T-cell (primary cell): Measurements from ENCODE around the gene SLC26A3. TPM values are rescaled to one million over a fixed set of nuclear protein-coding genes. Genes with fewer than 3 reads are reported as not detected.
A peak's percentile ranks its signal among the peaks of the same experiment; 100 is the strongest.

Experiments
- ATAC-seq, 4 experiments: fragments of 200-7000 bp in 3 of 4; fragments of 150-1000 bp in 1 of 4; cut with Tn5 transposase; replicated peaks in 1 of 4; 1 replicate in 3 of 4; 2 replicates in 1 of 4; pipeline ENCODE4 v1.10.0; 2021; ENCODE audit warnings: moderate library complexity in 3 of 4, mild to moderate bottlenecking in 2 of 4, moderate number of reproducible peaks in 1 of 4
- CTCF ChIA-PET, 2 donors: fragments of 300-600 bp; sonication (Branson Sonifier 250); formaldehyde crosslinking; loops; one replicate each; lab custom pipeline; 2022; ENCODE audit warnings: antibody characterized with exemption in 2 of 2; lab: Charles Lee
- POLR2A ChIA-PET, 2 donors: fragments of 300-600 bp; sonication (Branson Sonifier 250); formaldehyde crosslinking; loops; one replicate each; lab custom pipeline; 2022; ENCODE audit warnings: antibody characterized with exemption in 2 of 2; lab: Charles Lee
- DNase-seq, 35 experiments: peaks; one replicate each; pipeline versions ENCODE4 v3.0.0 to v3.0.0-alpha.2; 2013 to 2023
- H3K27ac ChIP-seq: one replicate; pipeline ENCODE4 v1.5.1; 2013; ENCODE audit warnings: low read length
- H3K27me3 ChIP-seq, 2 experiments: replicated peaks in 1 of 2; 1 replicate in 1 of 2; 2 replicates in 1 of 2; pipeline versions ENCODE4 v1.6.1 to v1.7.0; 2013; ENCODE audit warnings: low read length in 1 of 2, mixed read lengths in 1 of 2; ENCODE audit not compliant: control insufficient read depth in 2 of 2, insufficient read depth in 2 of 2; ENCODE audit errors: extremely low read depth in 1 of 2
- H3K36me3 ChIP-seq, 2 donors: 1 replicate in 1 of 2; 2 replicates in 1 of 2; pipeline versions ENCODE4 v1.6.1 to v1.7.0; 2013; ENCODE audit warnings: low read length in 1 of 2; ENCODE audit not compliant: control insufficient read depth in 2 of 2, insufficient read depth in 1 of 2; ENCODE audit errors: extremely low read depth in 1 of 2
- H3K4me1 ChIP-seq, 2 experiments: 1 replicate in 1 of 2; 2 replicates in 1 of 2; pipeline versions ENCODE4 v1.6.1 to v1.7.0; 2013; ENCODE audit warnings: low read length in 2 of 2, mixed read lengths in 1 of 2; ENCODE audit not compliant: insufficient read depth in 2 of 2, control insufficient read depth in 1 of 2; ENCODE audit errors: extremely low read depth in 1 of 2
- H3K4me3 ChIP-seq, 2 donors: 1 replicate in 1 of 2; 2 replicates in 1 of 2; pipeline versions ENCODE4 v1.5.1 to v1.7.0; 2013; ENCODE audit warnings: mild to moderate bottlenecking in 2 of 2, low read length in 1 of 2, moderate library complexity in 1 of 2; ENCODE audit not compliant: control insufficient read depth in 1 of 2; ENCODE audit errors: extremely low read depth in 1 of 2
- H3K9me3 ChIP-seq: 2 replicates; pipeline ENCODE4 v1.7.0; 2013
- H3K27ac Mint-ChIP-seq, 2 donors: one replicate each; pipeline ENCODE4 v1.8.0; 2020 to 2021; ENCODE audit warnings: mild to moderate bottlenecking in 2 of 2, mixed read lengths in 2 of 2
- H3K27me3 Mint-ChIP-seq, 2 donors: one replicate each; pipeline ENCODE4 v1.8.0; 2021 to 2022; ENCODE audit warnings: mixed read lengths in 2 of 2
- H3K36me3 Mint-ChIP-seq: one replicate; pipeline ENCODE4 v1.8.0; 2021; ENCODE audit warnings: mixed read lengths
- H3K4me1 Mint-ChIP-seq, 3 donors: one replicate each; pipeline ENCODE4 v1.8.0; 2020 to 2022; ENCODE audit warnings: mixed read lengths in 3 of 3, mild to moderate bottlenecking in 1 of 3
- H3K4me3 Mint-ChIP-seq, 3 donors: one replicate each; pipeline ENCODE4 v1.8.0; 2020 to 2022; ENCODE audit warnings: mild to moderate bottlenecking in 3 of 3, mixed read lengths in 3 of 3, moderate library complexity in 3 of 3
- H3K9me3 Mint-ChIP-seq, 3 donors: one replicate each; pipeline ENCODE4 v1.8.0; 2020 to 2022; ENCODE audit warnings: mixed read lengths in 3 of 3
- WGBS: methylation state at CpG from one replicate; pipeline ENCODE4 v1.1.5; 2013; ENCODE audit warnings: missing lambda C conversion rate; ENCODE audit not compliant: insufficient coverage; 5-methylcytosine and 5-hydroxymethylcytosine counted together
- total RNA-seq, 35 experiments: library from RNA in 6 of 35; stranded (reverse) in 6 of 35; fragments of 120-200 nt in 1 of 35; gene quantifications; one replicate each; pipeline versions ENCODE4 v1.2.1 to v1.2.4 and lab custom pipeline; 2013 to 2026

Gene SLC26A3
- total RNA-seq, 5 donors from 2014 or later (not counting 1 experiment from before 2014, with no cell fraction given), result 0.33 to 0.93 (median 0.70) TPM; not detected in 2

- Mint-ChIP-seq H3K4me1 (peaks cover 46 to 49% (median 48%) of the 10 kb centered on the region in 3 donors), H3K4me3 (peak overlapping the region; percentile 94 to 97 (median 96)), H3K9me3 (no peaks in the 10 kb centered on the region), H3K27me3 (no peaks in the 10 kb centered on the region), H3K36me3 (peaks cover 8% of the 10 kb centered on the region), H3K27ac (peak overlapping the region; percentile 100)
- under 1% methylated on average over 21 of the region's 29 CpGs for WGBS
- no peaks in the 10 kb centered on the region for H3K9me3 ChIP-seq
- peak overlapping the region; percentile 78 to 99 for H3K4me3 ChIP-seq
- peak; percentile 38 to 48 (median 44) for ATAC-seq
- peak in 2 of 35 experiments; percentile 57 to 59 for DNase-seq
- no peaks in the 10 kb centered on the region for H3K27me3 ChIP-seq
- ChIA-PET CTCF (interaction anchor here (0.6 to 4.9 kb wide), 23 partner anchors 9 to 574 kb away, joined by 3 to 75 read pairs (median 6); partner anchors contain the start of genes COG5 (in 2 of the 2), DUS4L (in 2 of the 2), DLD (in 1 of the 2) and HBP1 (in 1 of the 2)), POLR2A (interaction anchor here (0.6 to 2.5 kb wide), 12 partner anchors 9 to 1458 kb away, joined by 3 to 17 read pairs (median 4); partner anchors contain the start of genes HBP1 (in 2 of the 2), DLD (in 1 of the 2) and NAMPT (in 1 of the 2))
- peaks cover 22 to 36% of the 10 kb centered on the region in 2 experiments for H3K4me1 ChIP-seq
- peak overlapping the region; percentile 100 for H3K27ac ChIP-seq
- no peaks in the 10 kb centered on the region for H3K36me3 ChIP-seq
Measured at GRCh38 chr7:107742678-107743566, 60.1 kb downstream of the SLC26A3 start.

GRCh38 chr7:107728276-107728675 is 74.7 kb downstream of the SLC26A3 start:
- Mint-ChIP-seq H3K9me3 (no peaks in the 10 kb centered on the region), H3K27me3 (peaks cover 10 to 15% of the 10 kb centered on the region in 2 donors), H3K4me3 (no peak overlapping the region), H3K4me1 (no peaks in the 10 kb centered on the region), H3K36me3 (no peaks in the 10 kb centered on the region), H3K27ac (no peak overlapping the region)
- CTCF ChIA-PET, result interaction anchor here (0.5 to 2.7 kb wide), 7 partner anchors 8 to 579 kb away, joined by 3 to 12 read pairs (median 5); partner anchors contain the start of gene CBLL1 (in 2 of the 2)
- POLR2A ChIA-PET, result no interaction called here
- ATAC-seq (no peak), DNase-seq (no peak)
- no peaks in the 10 kb centered on the region for H3K4me1 ChIP-seq
- H3K4me3 ChIP-seq, result no peak overlapping the region
- H3K27ac ChIP-seq, result no peak overlapping the region
- H3K36me3 ChIP-seq, result no peaks in the 10 kb centered on the region
- H3K9me3 ChIP-seq, result no peaks in the 10 kb centered on the region
- peaks cover 2% of the 10 kb centered on the region in 2 experiments for H3K27me3 ChIP-seq

GRCh38 chr7:107726356-107727130 is 76.5 kb downstream of the SLC26A3 start:
- no peak for ATAC-seq
- H3K4me1 ChIP-seq, result no peaks in the 10 kb centered on the region
- Mint-ChIP-seq H3K27me3 (peaks cover 8 to 15% of the 10 kb centered on the region in 2 donors), H3K36me3 (no peaks in the 10 kb centered on the region), H3K27ac (no peak overlapping the region), H3K9me3 (no peaks in the 10 kb centered on the region), H3K4me3 (no peak overlapping the region), H3K4me1 (no peaks in the 10 kb centered on the region)
- DNase-seq, result no peak
- H3K9me3 ChIP-seq, result no peaks in the 10 kb centered on the region
- H3K27me3 ChIP-seq, result peaks cover 2% of the 10 kb centered on the region in 2 experiments
- WGBS, result no CpG with 5 or more reads among the region's 3 CpGs
- POLR2A ChIA-PET, result no interaction called here
- H3K4me3 ChIP-seq, result no peak overlapping the region
- no peak overlapping the region for H3K27ac ChIP-seq
- CTCF ChIA-PET, result interaction anchor here (0.5 to 3.5 kb wide), 9 partner anchors 16 to 579 kb away, joined by 3 to 22 read pairs (median 3); partner anchors contain the start of gene CBLL1 (in 1 of the 2)
- H3K36me3 ChIP-seq, result no peaks in the 10 kb centered on the region

GRCh38 chr7:107725138-107725740 is 77.8 kb downstream of the SLC26A3 start:
- H3K36me3 ChIP-seq, result no peaks in the 10 kb centered on the region
- ATAC-seq (peak in 2 of 4 experiments; percentile 44 to 48), DNase-seq (peak in 30 of 35 experiments; percentile 4 to 78 (median 30))
- H3K27me3 Mint-ChIP-seq, result peaks cover 8 to 15% of the 10 kb centered on the region in 2 donors
- POLR2A ChIA-PET, result no interaction called here
- H3K4me1 Mint-ChIP-seq, result no peaks in the 10 kb centered on the region
- no peaks in the 10 kb centered on the region for H3K36me3 Mint-ChIP-seq
- H3K9me3 ChIP-seq, result no peaks in the 10 kb centered on the region
- CTCF ChIA-PET, result interaction anchor here (1.0 to 3.5 kb wide), 6 partner anchors 18 to 269 kb away, joined by 3 to 22 read pairs (median 4); partner anchors contain the start of gene CBLL1 (in 1 of the 2)
- H3K9me3 Mint-ChIP-seq, result no peaks in the 10 kb centered on the region
- H3K4me3 Mint-ChIP-seq, result no peak overlapping the region
- H3K27ac Mint-ChIP-seq, result no peak overlapping the region
- peaks cover 2% of the 10 kb centered on the region in 2 experiments for H3K27me3 ChIP-seq
- no peak overlapping the region for H3K27ac ChIP-seq
- 100% methylated on average over 1 of the region's 4 CpGs for WGBS
- no peaks in the 10 kb centered on the region for H3K4me1 ChIP-seq
- H3K4me3 ChIP-seq, result no peak overlapping the region

GRCh38 chr7:107723255-107723654 is 79.8 kb downstream of the SLC26A3 start:
- no peaks in the 10 kb centered on the region for H3K4me1 Mint-ChIP-seq
- H3K9me3 Mint-ChIP-seq, result no peaks in the 10 kb centered on the region
- Histone ChIP-seq H3K4me3 (no peak overlapping the region), H3K4me1 (no peaks in the 10 kb centered on the region), H3K36me3 (no peaks in the 10 kb centered on the region), H3K27ac (no peak overlapping the region), H3K27me3 (peaks cover under 1 to 2% of the 10 kb centered on the region in 2 experiments), H3K9me3 (no peaks in the 10 kb centered on the region)
- WGBS, result no CpG with 5 or more reads among the region's 2 CpGs
- H3K36me3 Mint-ChIP-seq, result no peaks in the 10 kb centered on the region
- H3K27ac Mint-ChIP-seq, result no peak overlapping the region
- H3K4me3 Mint-ChIP-seq, result no peak overlapping the region
- DNase-seq, result no peak
- no peak for ATAC-seq
- peaks cover 8 to 10% of the 10 kb centered on the region in 2 donors for H3K27me3 Mint-ChIP-seq
- CTCF ChIA-PET, result interaction anchor here (0.6 to 3.5 kb wide), 6 partner anchors 11 to 260 kb away, joined by 3 to 22 read pairs (median 4); no protein-coding TSS in a partner anchor
- POLR2A ChIA-PET, result no interaction called here
